GM23248 (cell line): ENCODE data around the gene CASS4.

Experiments
- EZH2 ChIP-seq: fragments of 200-600 bp; sonication (generic); IDR thresholded peaks from 2 replicates; pipeline ENCODE4 v1.6.1; 2018; ENCODE audit warnings: antibody characterized with exemption, mild to moderate bottlenecking; ENCODE audit not compliant: insufficient read depth, poor library complexity, severe bottlenecking
- EZH2phosphoT487 ChIP-seq: fragments of 200-600 bp; sonication (generic); IDR thresholded peaks from 2 replicates; pipeline ENCODE4 v1.6.1; 2018; ENCODE audit warnings: antibody characterized with exemption, moderate library complexity, mild to moderate bottlenecking, low read depth; ENCODE audit not compliant: insufficient read depth

GRCh38 chr20:56391596-56392131 is 20.4 kb upstream of the CASS4 start:
- TF ChIP-seq EZH2 (no peak), EZH2phosphoT487 (no peak)
